ENCODE results near the gene ZNF670. TPM values are rescaled to one million over a fixed set of nuclear protein-coding genes. Genes with fewer than 3 reads are reported as not detected.
"Not testable (repeated sequence)": the region's sequence is repeated elsewhere in the genome, so short reads cannot be mapped to it uniquely, and the experiment has no call there.

The ZNF670 gene
- total and polyA plus RNA-seq, 2 donors (not counting 1 experiment from before 2014, with no cell fraction given) = 0.86 to 4.6 TPM

GRCh38 chr1:247126166-247126565 lies 47.6 kb upstream of the ZNF670 start:
- DNase-seq; H2AFZ ChIP-seq (ENCODE audit: insufficient read depth, low read depth, low read length, poor library complexity, severe bottlenecking); H3K4me3 ChIP-seq (ENCODE audit: control extremely low read depth in 1 of 5, extremely low read depth in 1 of 5, insufficient read depth in 1 of 5, low read depth in 2 of 5, low read length in 4 of 5); H3K9ac ChIP-seq (ENCODE audit: low read length); H3K36me3 ChIP-seq (replicated peaks in 1 of 2; ENCODE audit: control extremely low read depth in 1 of 2, control insufficient read depth in 1 of 2, extremely low read depth in 1 of 2, insufficient read depth in 2 of 2, low read length in 1 of 2); H3K4me3 Mint-ChIP-seq; H3K4me1 ChIP-seq (ENCODE audit: control insufficient read depth in 2 of 2, insufficient read depth in 2 of 2, low read length in 2 of 2); H3K27me3 Mint-ChIP-seq; CTCF ChIA-PET; H4K20me1 ChIP-seq (ENCODE audit: control insufficient read depth, insufficient read depth, low read length, poor library complexity, severe bottlenecking); H3K9me3 Mint-ChIP-seq (ENCODE audit: insufficient read depth); H3K27me3 ChIP-seq (replicated peaks in 1 of 4; ENCODE audit: control extremely low read depth in 1 of 4, control insufficient read depth in 3 of 4, insufficient read depth in 4 of 4, low read length in 3 of 4); H3K79me2 ChIP-seq (ENCODE audit: control insufficient read depth, insufficient read depth, low read length); intact Hi-C loops (cut with micrococcal nuclease); H3K27ac Mint-ChIP-seq; H3K4me1 Mint-ChIP-seq; H3K27ac ChIP-seq (ENCODE audit: low read length in 2 of 2); H3K4me2 ChIP-seq (replicated peaks; ENCODE audit: low read depth, low read length, poor library complexity, severe bottlenecking); POLR2A ChIA-PET: not testable (repeated sequence)
- peak; percentile 99 for ATAC-seq (ENCODE audit: low read depth)
- H3K9me3 ChIP-seq (ENCODE audit: control extremely low read depth in 1 of 3, control insufficient read depth in 2 of 3, insufficient read depth in 1 of 3, low read length in 2 of 3) = peaks cover 2 to 13% (median 5%) of the 10 kb centered on the region in 3 donors
- WGBS (ENCODE audit: insufficient coverage) = no CpG with 5 or more reads among the region's 25 CpGs

- ATAC-seq (ENCODE audit: low read depth) (no peak), DNase-seq (no peak)
- Histone ChIP-seq H3K79me2 (ENCODE audit: control insufficient read depth, insufficient read depth, low read length) (no peaks in the 10 kb centered on the region), H3K27ac (ENCODE audit: low read length in 2 of 2) (no peak overlapping the region), H3K9me3 (ENCODE audit: control extremely low read depth in 1 of 3, control insufficient read depth in 2 of 3, insufficient read depth in 1 of 3, low read length in 2 of 3) (peaks cover 0 to 23% (median 5%) of the 10 kb centered on the region in 3 donors), H3K4me2 (replicated peaks; ENCODE audit: low read depth, low read length, poor library complexity, severe bottlenecking) (no peak overlapping the region), H3K4me3 (ENCODE audit: control extremely low read depth in 1 of 5, extremely low read depth in 1 of 5, insufficient read depth in 1 of 5, low read depth in 2 of 5, low read length in 4 of 5) (no peak overlapping the region), H3K4me1 (ENCODE audit: control insufficient read depth in 2 of 2, insufficient read depth in 2 of 2, low read length in 2 of 2) (no peaks in the 10 kb centered on the region), H3K36me3 (replicated peaks in 1 of 2; ENCODE audit: control extremely low read depth in 1 of 2, control insufficient read depth in 1 of 2, extremely low read depth in 1 of 2, insufficient read depth in 2 of 2, low read length in 1 of 2) (no peaks in the 10 kb centered on the region), H4K20me1 (ENCODE audit: control insufficient read depth, insufficient read depth, low read length, poor library complexity, severe bottlenecking) (no peaks in the 10 kb centered on the region), H3K27me3 (replicated peaks in 1 of 4; ENCODE audit: control extremely low read depth in 1 of 4, control insufficient read depth in 3 of 4, insufficient read depth in 4 of 4, low read length in 3 of 4) (no peaks in the 10 kb centered on the region), H3K9ac (ENCODE audit: low read length) (no peak overlapping the region), H2AFZ (ENCODE audit: insufficient read depth, low read depth, low read length, poor library complexity, severe bottlenecking) (no peak overlapping the region)
- H3K9me3 Mint-ChIP-seq (ENCODE audit: insufficient read depth) = peaks cover 2% of the 10 kb centered on the region
- TF ChIP-seq CTCF (IDR thresholded peaks at IDR 0.05) (no peak), EZH2 (IDR thresholded peaks at IDR 0.05; ENCODE audit: borderline replicate concordance, insufficient read depth, low read depth, low read length, poor library complexity, severe bottlenecking) (no peak)
- H3K27me3 Mint-ChIP-seq = no peaks in the 10 kb centered on the region
- WGBS (ENCODE audit: insufficient coverage) = 60% methylated on average over 2 of the region's 6 CpGs
- POLR2A ChIA-PET = no interaction called here
- intact Hi-C loops (cut with micrococcal nuclease) = no loop called here
- H3K4me1 Mint-ChIP-seq = no peaks in the 10 kb centered on the region
- H3K27ac Mint-ChIP-seq = no peak overlapping the region
- H3K4me3 Mint-ChIP-seq = no peak overlapping the region
- CTCF ChIA-PET = no interaction called here
These were observed 42.8 kb upstream of the ZNF670 start for GRCh38 chr1:247121382-247121781.

GRCh38 chr1:247120408-247120668 lies 41.7 kb upstream of the ZNF670 start:
- H3K36me3 ChIP-seq (replicated peaks in 1 of 2; ENCODE audit: control extremely low read depth in 1 of 2, control insufficient read depth in 1 of 2, extremely low read depth in 1 of 2, insufficient read depth in 2 of 2, low read length in 1 of 2); H3K4me3 Mint-ChIP-seq; H3K27ac ChIP-seq (ENCODE audit: low read length in 2 of 2); DNase-seq; H3K4me2 ChIP-seq (replicated peaks; ENCODE audit: low read depth, low read length, poor library complexity, severe bottlenecking); intact Hi-C loops (cut with micrococcal nuclease); H3K27me3 Mint-ChIP-seq; H3K9me3 Mint-ChIP-seq (ENCODE audit: insufficient read depth); H4K20me1 ChIP-seq (ENCODE audit: control insufficient read depth, insufficient read depth, low read length, poor library complexity, severe bottlenecking); CTCF ChIA-PET; H3K4me1 Mint-ChIP-seq; H3K27ac Mint-ChIP-seq; H3K9ac ChIP-seq (ENCODE audit: low read length); POLR2A ChIA-PET; H3K79me2 ChIP-seq (ENCODE audit: control insufficient read depth, insufficient read depth, low read length); ATAC-seq (ENCODE audit: low read depth); H3K27me3 ChIP-seq (replicated peaks in 1 of 4; ENCODE audit: control extremely low read depth in 1 of 4, control insufficient read depth in 3 of 4, insufficient read depth in 4 of 4, low read length in 3 of 4); H3K4me3 ChIP-seq (ENCODE audit: control extremely low read depth in 1 of 5, extremely low read depth in 1 of 5, insufficient read depth in 1 of 5, low read depth in 2 of 5, low read length in 4 of 5); H2AFZ ChIP-seq (ENCODE audit: insufficient read depth, low read depth, low read length, poor library complexity, severe bottlenecking); H3K4me1 ChIP-seq (ENCODE audit: control insufficient read depth in 2 of 2, insufficient read depth in 2 of 2, low read length in 2 of 2): not testable (repeated sequence)
- H3K9me3 ChIP-seq (ENCODE audit: control extremely low read depth in 1 of 3, control insufficient read depth in 2 of 3, insufficient read depth in 1 of 3, low read length in 2 of 3) = peaks cover 0 to 24% (median 5%) of the 10 kb centered on the region in 3 donors
- 100% methylated on average over 1 of the region's 4 CpGs for WGBS (ENCODE audit: insufficient coverage)
